Body of pancreas (tissue), 4 donors: Measurements from ENCODE around the gene TMTC2. TPM values are rescaled to one million over a fixed set of nuclear protein-coding genes. Genes with fewer than 3 reads are reported as not detected.

Source experiments
- ATAC-seq: fragments of 150-250 bp; one replicate; pipeline ENCODE4 v1.9.1; 2016
- DNase-seq, 4 donors: peaks; one replicate each; pipeline ENCODE4 v3.0.0-alpha.2; 2019
- H3K27ac ChIP-seq, 4 donors: fragments of 200-600 bp; sonication (generic); 1 replicate in 3 of 4; 2 replicates in 1 of 4; pipeline versions ENCODE4 v1.5.1 to v1.6.1; 2016 to 2019; ENCODE audit warnings: mild to moderate bottlenecking in 1 of 4, mixed read lengths in 1 of 4, moderate library complexity in 1 of 4
- H3K27me3 ChIP-seq, 2 donors: fragments of 200-600 bp; sonication (generic); one replicate each; pipeline ENCODE4 v1.6.0; 2016; ENCODE audit warnings: mild to moderate bottlenecking in 1 of 2
- H3K36me3 ChIP-seq, 2 donors: fragments of 200-600 bp; sonication (generic); replicated peaks in 1 of 2; 2 replicates each; pipeline ENCODE4 v1.5.1; 2016; ENCODE audit warnings: low read depth in 2 of 2; ENCODE audit not compliant: insufficient read depth in 1 of 2
- H3K4me1 ChIP-seq: fragments of 200-600 bp; sonication (generic); one replicate; pipeline ENCODE4 v1.6.0; 2016
- H3K4me3 ChIP-seq, 2 donors: fragments of 200-600 bp; sonication (generic); 1 replicate in 1 of 2; 2 replicates in 1 of 2; pipeline ENCODE4 v1.5.1; 2016 to 2019
- H3K9me3 ChIP-seq, 3 donors: fragments of 200-600 bp; sonication (generic); 1 replicate in 2 of 3; 2 replicates in 1 of 3; pipeline ENCODE4 v1.5.1; 2016
- POLR2A ChIP-seq, 3 donors: fragments of 450-650 bp; IDR thresholded peaks; one replicate each; pipeline ENCODE4 v1.6.1; 2016; ENCODE audit warnings: antibody characterized with exemption in 3 of 3, mild to moderate bottlenecking in 2 of 3
- WGBS, 2 donors: methylation state at CpG; one replicate each; pipeline ENCODE4 v1.1.5; 2017; 5-methylcytosine and 5-hydroxymethylcytosine counted together
- intact Hi-C: fragments of 100-400 bp; cut with DNase I; formaldehyde crosslinking; loops from one replicate; pipeline ENCODE4 v1.15.1; 2023
- total RNA-seq, 2 donors: library from RNA; depleted of rRNA; stranded (reverse); fragments of >200 nt; gene quantifications; one replicate each; pipeline ENCODE4 v1.1.0, GENCODE V29; 2016
- TF ChIP-seq, protein P1 (sequence below), 7 experiments: fragments of 450-650 bp in 4 of 7; fragments of 200-600 bp in 3 of 7; sonication (generic) in 3 of 7; IDR thresholded peaks; one replicate each; pipeline ENCODE4 v1.5.1; 2016 to 2019; ENCODE audit warnings: antibody characterized with exemption in 7 of 7

Gene TMTC2
- total RNA-seq, 2 donors from 2014 or later = 10.4 to 20.1 TPM

DNA sequence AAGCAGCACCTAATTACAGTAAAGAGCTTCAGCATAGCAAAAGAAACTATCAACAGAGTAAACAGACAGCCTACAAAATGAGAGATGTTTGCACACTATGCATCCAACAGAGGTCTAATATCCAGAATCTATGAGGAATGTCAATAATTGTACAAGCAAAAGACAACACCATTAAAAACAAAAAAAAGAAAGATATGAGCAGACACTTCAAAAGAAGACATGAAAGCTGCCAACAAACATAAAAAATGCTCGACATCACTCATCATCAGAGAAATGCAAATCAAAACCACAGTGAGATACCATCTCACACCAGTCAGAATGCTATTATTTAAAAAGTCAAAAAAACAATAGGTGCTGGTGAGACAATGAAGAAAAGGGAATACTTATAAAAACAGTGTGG lies 273.1 kb downstream of the TMTC2 start:
- DNase-seq = no peak
- TF ChIP-seq, protein P1, sequence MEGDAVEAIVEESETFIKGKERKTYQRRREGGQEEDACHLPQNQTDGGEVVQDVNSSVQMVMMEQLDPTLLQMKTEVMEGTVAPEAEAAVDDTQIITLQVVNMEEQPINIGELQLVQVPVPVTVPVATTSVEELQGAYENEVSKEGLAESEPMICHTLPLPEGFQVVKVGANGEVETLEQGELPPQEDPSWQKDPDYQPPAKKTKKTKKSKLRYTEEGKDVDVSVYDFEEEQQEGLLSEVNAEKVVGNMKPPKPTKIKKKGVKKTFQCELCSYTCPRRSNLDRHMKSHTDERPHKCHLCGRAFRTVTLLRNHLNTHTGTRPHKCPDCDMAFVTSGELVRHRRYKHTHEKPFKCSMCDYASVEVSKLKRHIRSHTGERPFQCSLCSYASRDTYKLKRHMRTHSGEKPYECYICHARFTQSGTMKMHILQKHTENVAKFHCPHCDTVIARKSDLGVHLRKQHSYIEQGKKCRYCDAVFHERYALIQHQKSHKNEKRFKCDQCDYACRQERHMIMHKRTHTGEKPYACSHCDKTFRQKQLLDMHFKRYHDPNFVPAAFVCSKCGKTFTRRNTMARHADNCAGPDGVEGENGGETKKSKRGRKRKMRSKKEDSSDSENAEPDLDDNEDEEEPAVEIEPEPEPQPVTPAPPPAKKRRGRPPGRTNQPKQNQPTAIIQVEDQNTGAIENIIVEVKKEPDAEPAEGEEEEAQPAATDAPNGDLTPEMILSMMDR (IDR thresholded peaks at IDR 0.05) = no peak
- no peak for TF ChIP-seq POLR2A (IDR thresholded peaks at IDR 0.05)
- Histone ChIP-seq H3K36me3 (no peaks in the 10 kb centered on the region), H3K9me3 (no peaks in the 10 kb centered on the region), H3K4me3 (no peak overlapping the region), H3K27ac (no peak overlapping the region), H3K4me1 (no peaks in the 10 kb centered on the region), H3K27me3 (no peaks in the 10 kb centered on the region)
- intact Hi-C loops = no loop called here
- no peak for ATAC-seq
- WGBS, 2 donors = 89 to 92% methylated on average over 1 of the region's 1 CpG

DNA sequence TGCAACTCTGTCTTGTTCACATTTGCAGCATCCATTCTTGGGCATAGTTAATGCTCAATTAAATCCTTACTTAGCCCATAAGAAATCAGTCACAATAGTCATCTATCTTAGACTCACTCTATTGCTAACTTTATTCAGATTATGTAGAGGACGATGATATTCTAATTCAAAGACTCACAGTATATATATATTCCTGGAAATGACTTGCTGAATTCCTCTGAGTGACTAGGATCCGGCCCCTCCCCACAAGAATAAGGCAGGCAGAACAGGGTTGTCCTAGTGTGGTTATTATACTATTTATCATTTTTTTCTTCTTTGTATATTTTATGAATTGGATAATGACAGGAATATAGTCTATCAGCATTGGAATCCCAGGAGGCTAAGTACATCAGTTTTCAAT lies 275.1 kb downstream of the TMTC2 start:
- H3K27me3 ChIP-seq = no peaks in the 10 kb centered on the region
- no peak overlapping the region for H3K27ac ChIP-seq
- TF ChIP-seq POLR2A (IDR thresholded peaks at IDR 0.05) = no peak
- TF ChIP-seq, protein P1 (IDR thresholded peaks at IDR 0.05) = no peak
- 92 to 94% methylated on average over 2 of the region's 2 CpGs for WGBS, 2 donors
- no peaks in the 10 kb centered on the region for H3K9me3 ChIP-seq
- DNase-seq (no peak), ATAC-seq (no peak)
- no peak overlapping the region for H3K4me3 ChIP-seq
- H3K36me3 ChIP-seq = no peaks in the 10 kb centered on the region
- intact Hi-C loops = no loop called here
- no peaks in the 10 kb centered on the region for H3K4me1 ChIP-seq

DNA sequence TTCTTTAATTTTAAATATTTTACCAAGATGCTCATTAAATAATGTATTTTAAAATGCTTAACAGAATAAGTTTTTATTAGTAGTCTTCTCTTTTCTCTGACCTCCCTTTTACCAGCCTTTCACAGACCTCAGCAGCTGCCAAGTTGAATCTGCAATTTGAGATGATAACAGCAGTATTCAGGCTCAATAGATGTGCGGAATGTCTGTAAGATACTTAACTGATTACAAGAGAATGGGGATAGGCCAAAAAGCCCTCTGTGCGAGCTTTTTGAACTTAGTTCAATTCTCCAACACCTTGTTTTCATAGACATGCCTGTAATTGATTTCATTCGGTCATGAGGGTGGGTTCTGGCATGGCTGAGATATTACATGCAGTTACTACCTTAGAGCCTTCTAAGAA lies 277.2 kb downstream of the TMTC2 start:
- no peak overlapping the region for H3K4me3 ChIP-seq
- intact Hi-C loops = no loop called here
- TF ChIP-seq POLR2A (IDR thresholded peaks at IDR 0.05) = no peak
- TF ChIP-seq, protein P1 (IDR thresholded peaks at IDR 0.05) = no peak
- 69 to 71% methylated on average over 3 of the region's 3 CpGs for WGBS, 2 donors
- peaks cover 5% of the 10 kb centered on the region for H3K4me1 ChIP-seq
- ATAC-seq (no peak), DNase-seq (no peak)
- peaks cover 0 to 1% of the 10 kb centered on the region in 2 donors for H3K36me3 ChIP-seq
- no peaks in the 10 kb centered on the region for H3K9me3 ChIP-seq
- no peak overlapping the region for H3K27ac ChIP-seq
- no peaks in the 10 kb centered on the region for H3K27me3 ChIP-seq

DNA sequence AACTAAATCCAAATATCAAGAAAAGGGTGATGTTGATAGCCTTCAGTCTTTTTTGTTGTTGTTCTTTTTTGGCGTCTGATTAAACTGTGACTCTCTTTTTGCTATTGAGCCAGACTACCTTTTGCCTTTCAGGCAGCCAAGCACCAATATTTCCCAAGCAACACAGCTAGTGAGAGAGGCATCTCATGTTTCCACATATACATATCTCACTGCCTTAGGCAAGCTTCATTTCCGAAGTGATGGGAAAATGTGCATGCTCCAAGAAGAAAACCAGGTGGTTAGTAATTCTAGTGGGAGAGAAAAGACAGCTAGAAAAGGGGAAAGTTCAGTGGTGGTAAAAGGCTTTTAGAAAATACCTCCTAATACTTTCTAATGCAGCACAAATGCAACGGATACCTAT lies 277.7 kb downstream of the TMTC2 start:
- no peak overlapping the region for H3K27ac ChIP-seq
- 55 to 58% methylated on average over 3 of the region's 3 CpGs for WGBS, 2 donors
- no peak for ATAC-seq
- DNase-seq = no peak
- H3K36me3 ChIP-seq = peaks cover 0 to 1% of the 10 kb centered on the region in 2 donors
- intact Hi-C loops = no loop called here
- H3K27me3 ChIP-seq = no peaks in the 10 kb centered on the region
- peaks cover 5% of the 10 kb centered on the region for H3K4me1 ChIP-seq
- TF ChIP-seq, protein P1 (IDR thresholded peaks at IDR 0.05) = no peak
- H3K4me3 ChIP-seq = no peak overlapping the region
- no peaks in the 10 kb centered on the region for H3K9me3 ChIP-seq

- Histone ChIP-seq H3K36me3 (peaks cover 0 to 1% of the 10 kb centered on the region in 2 donors), H3K27me3 (no peaks in the 10 kb centered on the region), H3K4me1 (peaks cover 5% of the 10 kb centered on the region), H3K27ac (peak overlapping the region in 1 of 4 donors; percentile 34), H3K4me3 (no peak overlapping the region), H3K9me3 (no peaks in the 10 kb centered on the region)
- TF ChIP-seq, protein P1 (IDR thresholded peaks at IDR 0.05) = no peak
- no peak for TF ChIP-seq POLR2A (IDR thresholded peaks at IDR 0.05)
- peak in 1 of 4 donors; percentile 21 for DNase-seq
- 76 to 77% methylated on average over 2 of the region's 2 CpGs for WGBS, 2 donors
- intact Hi-C loops = no loop called here
- no peak for ATAC-seq
Measured at GRCh38 chr12:82966001-82966559, 279.4 kb downstream of the TMTC2 start.
